ENCODE data around the gene TMOD1. TPM values are rescaled to one million over a fixed set of nuclear protein-coding genes. Genes with fewer than 3 reads are reported as not detected.

Gene TMOD1
- total RNA-seq, 2 donors from 2014 or later, result 44.0 to 77.6 TPM

GRCh38 chr9:97630591-97630990 lies 129.1 kb downstream of the TMOD1 start:
- Histone ChIP-seq H3K4me3 (no peak overlapping the region), H3K27me3 (replicated peaks; ENCODE audit: insufficient read depth) (no peaks in the 10 kb centered on the region), H3K9me3 (no peaks in the 10 kb centered on the region), H3K27ac (no peak overlapping the region), H3K36me3 (peaks cover under 1% of the 10 kb centered on the region), H3K4me1 (ENCODE audit: control insufficient read depth in 1 of 2, low read depth in 2 of 2) (peaks cover 12 to 26% of the 10 kb centered on the region in 2 donors)
- no peak for DNase-seq (ENCODE audit: low spot score)
- TF ChIP-seq, protein P1, sequence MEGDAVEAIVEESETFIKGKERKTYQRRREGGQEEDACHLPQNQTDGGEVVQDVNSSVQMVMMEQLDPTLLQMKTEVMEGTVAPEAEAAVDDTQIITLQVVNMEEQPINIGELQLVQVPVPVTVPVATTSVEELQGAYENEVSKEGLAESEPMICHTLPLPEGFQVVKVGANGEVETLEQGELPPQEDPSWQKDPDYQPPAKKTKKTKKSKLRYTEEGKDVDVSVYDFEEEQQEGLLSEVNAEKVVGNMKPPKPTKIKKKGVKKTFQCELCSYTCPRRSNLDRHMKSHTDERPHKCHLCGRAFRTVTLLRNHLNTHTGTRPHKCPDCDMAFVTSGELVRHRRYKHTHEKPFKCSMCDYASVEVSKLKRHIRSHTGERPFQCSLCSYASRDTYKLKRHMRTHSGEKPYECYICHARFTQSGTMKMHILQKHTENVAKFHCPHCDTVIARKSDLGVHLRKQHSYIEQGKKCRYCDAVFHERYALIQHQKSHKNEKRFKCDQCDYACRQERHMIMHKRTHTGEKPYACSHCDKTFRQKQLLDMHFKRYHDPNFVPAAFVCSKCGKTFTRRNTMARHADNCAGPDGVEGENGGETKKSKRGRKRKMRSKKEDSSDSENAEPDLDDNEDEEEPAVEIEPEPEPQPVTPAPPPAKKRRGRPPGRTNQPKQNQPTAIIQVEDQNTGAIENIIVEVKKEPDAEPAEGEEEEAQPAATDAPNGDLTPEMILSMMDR (IDR thresholded peaks at IDR 0.05), result no peak
- ATAC-seq (ENCODE audit: insufficient number of reproducible peaks, low FRiP score, low read depth), result no peak

DNA sequence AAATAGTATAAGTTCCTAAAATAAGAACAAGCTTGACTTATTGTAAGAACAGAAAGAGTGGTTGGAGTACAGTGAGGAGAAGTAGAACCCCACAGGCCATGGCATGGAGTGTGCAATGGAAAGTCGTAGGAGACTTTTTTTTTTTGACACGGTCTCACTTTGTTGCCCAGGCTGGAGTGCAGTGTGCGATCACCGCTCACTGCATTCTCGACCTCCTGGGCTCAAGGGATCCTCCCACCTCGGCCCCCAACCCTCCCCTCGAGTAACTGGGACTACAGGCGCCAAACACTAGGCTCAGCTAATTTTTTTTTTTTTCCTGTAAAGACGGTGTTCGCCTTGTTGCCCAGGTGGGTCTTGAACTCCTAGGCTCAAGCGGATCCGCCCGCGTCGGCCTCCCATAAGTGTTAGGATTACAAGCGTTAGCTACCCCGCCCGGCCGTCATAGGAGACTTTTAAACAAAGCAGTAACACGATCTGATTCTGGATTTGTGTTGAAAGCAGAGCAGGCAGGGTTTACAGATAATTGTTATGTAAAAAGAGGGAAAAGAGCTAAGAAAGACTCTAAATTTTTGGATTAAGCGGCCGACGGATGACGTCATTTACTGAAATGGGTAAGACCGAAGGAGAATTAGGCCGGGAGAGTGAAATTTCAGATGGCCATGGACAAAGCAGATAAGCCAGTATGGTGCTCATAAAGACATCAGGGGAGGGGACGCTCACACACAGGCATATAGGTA lies 130.9 kb downstream of the TMOD1 start:
- no peaks in the 10 kb centered on the region for H3K27me3 ChIP-seq (replicated peaks; ENCODE audit: insufficient read depth)
- DNase-seq (ENCODE audit: low spot score) (peak; percentile 22), ATAC-seq (ENCODE audit: insufficient number of reproducible peaks, low FRiP score, low read depth) (peak; percentile 13)
- H3K36me3 ChIP-seq, result no peaks in the 10 kb centered on the region
- H3K4me3 ChIP-seq, result peak overlapping the region; percentile 97
- H3K4me1 ChIP-seq (ENCODE audit: control insufficient read depth in 1 of 2, low read depth in 2 of 2), result peaks cover 21 to 39% of the 10 kb centered on the region in 2 donors
- peak overlapping the region; percentile 96 to 98 for H3K27ac ChIP-seq
- H3K9me3 ChIP-seq, result no peaks in the 10 kb centered on the region
- TF ChIP-seq, protein P1 (IDR thresholded peaks at IDR 0.05), result no peak

DNA sequence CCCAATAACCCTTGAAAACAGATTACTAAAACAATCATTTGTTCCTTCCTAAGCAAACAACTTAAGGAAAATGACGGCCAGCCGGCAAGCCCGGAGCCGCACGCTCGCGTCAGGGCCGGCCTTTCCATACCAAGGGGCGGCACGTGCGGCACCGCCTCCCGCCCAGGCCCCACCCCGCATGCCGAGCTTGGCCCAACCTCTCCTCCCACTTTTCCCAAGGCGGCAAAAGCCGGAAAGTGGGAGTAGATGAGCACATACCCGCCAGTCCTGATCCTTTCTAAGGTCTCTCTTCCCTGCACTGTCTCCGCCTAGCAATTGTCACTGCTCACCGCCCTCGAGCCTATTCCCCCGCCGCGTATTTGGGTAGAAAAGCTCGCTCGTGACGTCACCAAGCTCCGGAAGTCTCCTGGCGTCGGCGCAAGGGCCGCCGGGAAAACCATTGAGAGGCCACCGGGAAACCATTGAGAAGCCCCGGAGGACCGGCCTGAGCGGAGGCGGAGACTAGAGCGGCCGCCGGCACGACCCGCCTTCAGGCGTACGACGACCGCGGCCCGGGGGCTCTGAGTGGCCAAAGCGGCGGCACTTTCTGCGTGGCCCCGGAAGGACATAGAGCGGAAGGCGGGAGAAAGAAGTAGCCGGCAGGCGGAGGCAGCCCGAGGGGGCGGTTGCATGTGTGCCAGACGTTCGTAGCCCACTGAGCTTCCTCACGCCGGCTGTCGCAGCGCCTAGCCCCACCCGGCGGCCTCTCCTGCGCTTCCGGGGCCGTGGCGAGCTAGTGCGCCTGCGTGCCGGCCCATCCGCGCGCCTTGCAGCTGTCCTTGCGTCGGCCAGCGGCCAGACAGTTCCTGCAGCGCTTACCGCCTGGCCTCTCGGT lies 131.8 kb downstream of the TMOD1 start, which contains the start of the genes NCBP1 and TSTD2:
Gene NCBP1 (plus strand): TSS at position 837 of the 874 bp plus-strand sequence. CDS start 61 bp downstream, outside the sequence.
Gene TSTD2 (minus strand): TSS at position 384 of the 874 bp plus-strand sequence. CDS start 5,806 bp downstream, outside the sequence.
- Histone ChIP-seq H3K9me3 (no peaks in the 10 kb centered on the region), H3K27ac (peak within 1 kb of the TSS; percentile 96 to 98), H3K36me3 (no peaks in the 10 kb centered on the region), H3K4me3 (peak within 1 kb of the TSS; percentile 97), H3K4me1 (ENCODE audit: control insufficient read depth in 1 of 2, low read depth in 2 of 2) (peaks cover 21 to 42% of the 10 kb centered on the region in 2 donors), H3K27me3 (replicated peaks; ENCODE audit: insufficient read depth) (no peaks in the 10 kb centered on the region)
- TF ChIP-seq, protein P1 (IDR thresholded peaks at IDR 0.05), result no peak
- peak; percentile 84 for DNase-seq (ENCODE audit: low spot score)
- peak; percentile 94 for ATAC-seq (ENCODE audit: insufficient number of reproducible peaks, low FRiP score, low read depth)

DNA sequence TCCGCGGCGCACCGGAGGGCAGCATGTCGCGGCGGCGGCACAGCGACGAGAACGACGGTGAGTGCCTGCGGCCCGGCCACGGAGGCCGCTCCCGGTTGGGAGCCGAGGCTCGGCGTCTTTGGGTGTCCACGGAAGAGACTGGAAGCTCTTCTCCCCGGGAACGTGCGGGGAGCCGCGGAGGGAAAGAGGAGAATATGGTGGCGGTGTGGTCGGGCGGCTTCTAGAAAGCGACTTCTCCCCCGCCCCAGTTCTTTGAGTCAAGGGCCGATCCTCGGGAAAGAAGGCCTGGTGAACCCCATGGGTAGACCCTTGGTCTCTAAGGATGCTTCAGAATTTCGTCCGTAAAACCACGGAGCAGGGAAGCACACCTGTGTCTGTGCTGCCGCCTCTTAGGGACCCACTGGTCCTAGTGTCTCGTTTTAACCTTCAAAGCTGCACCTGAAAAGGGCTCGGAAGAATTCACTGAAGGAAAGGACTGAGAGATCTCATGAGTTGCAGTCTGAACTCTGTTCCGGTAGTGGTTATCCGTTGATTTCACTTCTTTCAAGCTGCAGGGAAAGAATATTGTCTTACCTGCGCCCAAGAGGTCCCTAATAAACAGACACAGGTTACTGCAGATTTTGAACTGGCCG lies 132.5 kb downstream of the TMOD1 start:
- Histone ChIP-seq H3K4me1 (ENCODE audit: control insufficient read depth in 1 of 2, low read depth in 2 of 2) (peaks cover 21 to 49% of the 10 kb centered on the region in 2 donors), H3K27ac (peak overlapping the region; percentile 96 to 98), H3K4me3 (peak overlapping the region; percentile 97), H3K27me3 (replicated peaks; ENCODE audit: insufficient read depth) (no peaks in the 10 kb centered on the region), H3K9me3 (no peaks in the 10 kb centered on the region), H3K36me3 (no peaks in the 10 kb centered on the region)
- ATAC-seq (ENCODE audit: insufficient number of reproducible peaks, low FRiP score, low read depth) (no peak), DNase-seq (ENCODE audit: low spot score) (no peak)
- TF ChIP-seq, protein P1 (IDR thresholded peaks at IDR 0.05), result no peak
